ENCODE results near the gene ACP6. TPM values are rescaled to one million over a fixed set of nuclear protein-coding genes. Genes with fewer than 3 reads are reported as not detected.

The ACP6 gene
- total and polyA plus RNA-seq, 4 donors: 9.6 to 25.3 (median 15.6) TPM

DNA sequence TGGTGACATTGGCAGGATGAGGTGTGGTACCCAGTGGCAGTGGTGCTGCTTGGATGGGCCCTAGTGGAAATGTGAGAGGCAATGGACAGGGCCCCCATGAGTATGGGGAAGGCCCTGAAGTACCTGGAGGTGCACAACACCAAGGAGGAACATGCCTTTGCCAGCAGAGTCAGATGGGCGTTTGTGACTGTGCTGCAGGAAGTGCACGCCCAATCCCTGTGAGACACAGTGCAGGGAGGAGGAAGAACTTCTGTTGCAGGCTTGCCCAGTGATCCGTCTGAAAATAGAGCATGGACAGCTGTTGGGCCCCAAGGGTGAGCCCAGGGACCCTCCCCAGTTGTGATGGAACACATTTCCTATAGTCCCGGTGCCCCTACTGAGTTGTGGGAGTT lies 47.4 kb upstream of the ACP6 start:
- H3K4me3 ChIP-seq: no peak overlapping the region
- DNase-seq: no peak
- H3K4me1 ChIP-seq (ENCODE audit: control insufficient read depth in 5 of 5, insufficient read depth in 5 of 5, low read length in 5 of 5): peaks cover 0 to 11% (median 0%) of the 10 kb centered on the region in 5 donors
- no peak for ATAC-seq (ENCODE audit: insufficient read depth, low FRiP score)
- 21 to 48% methylated on average over 4 of the region's 4 CpGs for WGBS, 2 donors
- TF ChIP-seq CTCF (IDR thresholded peaks at IDR 0.05; ENCODE audit: control extremely low read depth, extremely low read depth): no peak
- no peak overlapping the region for H3K27ac ChIP-seq (ENCODE audit: low read depth in 1 of 2, low read length in 1 of 2)
- no peaks in the 10 kb centered on the region for H3K9me3 ChIP-seq (ENCODE audit: control insufficient read depth in 4 of 4, insufficient read depth in 3 of 4, low read length in 3 of 4)
- peaks cover 0 to 6% (median 0%) of the 10 kb centered on the region in 3 donors for H3K27me3 ChIP-seq (ENCODE audit: control insufficient read depth in 3 of 3, insufficient read depth in 3 of 3, low read length in 2 of 3)
- no peaks in the 10 kb centered on the region for H3K36me3 ChIP-seq (ENCODE audit: control insufficient read depth in 4 of 4, insufficient read depth in 4 of 4, low read length in 4 of 4)
- H3K9ac ChIP-seq (ENCODE audit: insufficient read depth in 1 of 2, low read length in 2 of 2): no peak overlapping the region

- Histone ChIP-seq H3K4me3 (no peak overlapping the region), H3K27me3 (ENCODE audit: control insufficient read depth in 3 of 3, insufficient read depth in 3 of 3, low read length in 2 of 3) (peaks cover 0 to 6% (median 0%) of the 10 kb centered on the region in 3 donors), H3K36me3 (ENCODE audit: control insufficient read depth in 4 of 4, insufficient read depth in 4 of 4, low read length in 4 of 4) (no peaks in the 10 kb centered on the region), H3K4me1 (ENCODE audit: control insufficient read depth in 5 of 5, insufficient read depth in 5 of 5, low read length in 5 of 5) (peaks cover 0 to 11% (median 0%) of the 10 kb centered on the region in 5 donors), H3K9ac (ENCODE audit: insufficient read depth in 1 of 2, low read length in 2 of 2) (no peak overlapping the region), H3K9me3 (ENCODE audit: control insufficient read depth in 4 of 4, insufficient read depth in 3 of 4, low read length in 3 of 4) (no peaks in the 10 kb centered on the region), H3K27ac (ENCODE audit: low read depth in 1 of 2, low read length in 1 of 2) (no peak overlapping the region)
- no peak for ATAC-seq (ENCODE audit: insufficient read depth, low FRiP score)
- WGBS, 2 donors: 89 to 91% methylated on average over 6 of the region's 6 CpGs
- DNase-seq: no peak
- TF ChIP-seq CTCF (IDR thresholded peaks at IDR 0.05; ENCODE audit: control extremely low read depth, extremely low read depth): no peak
Measured at GRCh38 chr1:147717051-147717705, 46.9 kb upstream of the ACP6 start.

GRCh38 chr1:147712605-147713004 lies 42.3 kb upstream of the ACP6 start:
- H3K27me3 ChIP-seq (ENCODE audit: control insufficient read depth in 3 of 3, insufficient read depth in 3 of 3, low read length in 2 of 3): peaks cover 0 to 2% (median 0%) of the 10 kb centered on the region in 3 donors
- ATAC-seq (ENCODE audit: insufficient read depth, low FRiP score): no peak
- peaks cover 0 to 2% (median 0%) of the 10 kb centered on the region in 5 donors for H3K4me1 ChIP-seq (ENCODE audit: control insufficient read depth in 5 of 5, insufficient read depth in 5 of 5, low read length in 5 of 5)
- no peak overlapping the region for H3K27ac ChIP-seq (ENCODE audit: low read depth in 1 of 2, low read length in 1 of 2)
- H3K9me3 ChIP-seq (ENCODE audit: control insufficient read depth in 4 of 4, insufficient read depth in 3 of 4, low read length in 3 of 4): no peaks in the 10 kb centered on the region
- TF ChIP-seq CTCF (IDR thresholded peaks at IDR 0.05; ENCODE audit: control extremely low read depth, extremely low read depth): no peak
- H3K36me3 ChIP-seq (ENCODE audit: control insufficient read depth in 4 of 4, insufficient read depth in 4 of 4, low read length in 4 of 4): no peaks in the 10 kb centered on the region
- no peak overlapping the region for H3K9ac ChIP-seq (ENCODE audit: insufficient read depth in 1 of 2, low read length in 2 of 2)
- no peak for DNase-seq
- H3K4me3 ChIP-seq: no peak overlapping the region

All from lung (tissue), 12 donors.